Astrocyte of the spinal cord (primary cell): ENCODE results near the gene ANKK1.

ENCODE experiments used
- DNase-seq: peaks from one replicate; pipeline ENCODE4 v3.0.0; 2011; ENCODE audit warnings: low read depth, low spot score
- H3K4me3 ChIP-seq: 2 replicates; pipeline ENCODE4 v1.5.1; 2011; ENCODE audit warnings: low read depth, mild to moderate bottlenecking, low read length, moderate library complexity
- CTCF ChIP-seq: IDR thresholded peaks from 2 replicates; pipeline ENCODE4 v1.5.1; 2012; ENCODE audit warnings: low read depth, mild to moderate bottlenecking, low read length, inconsistent platforms
- in situ Hi-C: cut with HindIII; loops from 2 replicates; pipeline ENCODE4 v1.10.0; 2017; ENCODE audit warnings: low sequenced_read_pairs

ANKK1 gene

GRCh38 chr11:113420808-113421207 lies 33.2 kb downstream of the ANKK1 start:
- no peak for TF ChIP-seq CTCF
- in situ Hi-C loops, result no loop called here
- no peak for DNase-seq
- no peak overlapping the region for H3K4me3 ChIP-seq

GRCh38 chr11:113426686-113427085 lies 39.1 kb downstream of the ANKK1 start:
- TF ChIP-seq CTCF, result no peak
- H3K4me3 ChIP-seq, result no peak overlapping the region
- in situ Hi-C loops, result no loop called here
- no peak for DNase-seq

- H3K4me3 ChIP-seq, result no peak overlapping the region
- no peak for TF ChIP-seq CTCF
- in situ Hi-C loops, result no loop called here
- DNase-seq, result no peak
Observed at GRCh38 chr11:113431746-113432145, 44.2 kb downstream of the ANKK1 start.

GRCh38 chr11:113435190-113435968 lies 47.8 kb downstream of the ANKK1 start:
- H3K4me3 ChIP-seq, result no peak overlapping the region
- TF ChIP-seq CTCF, result no peak
- in situ Hi-C loops, result no loop called here
- DNase-seq, result no peak

- TF ChIP-seq CTCF, result no peak
- no peak for DNase-seq
- in situ Hi-C loops, result no loop called here
- no peak overlapping the region for H3K4me3 ChIP-seq
Observed at GRCh38 chr11:113436672-113437252, 49.2 kb downstream of the ANKK1 start.

GRCh38 chr11:113440816-113441215 lies 53.2 kb downstream of the ANKK1 start:
- no peak for TF ChIP-seq CTCF
- in situ Hi-C loops, result no loop called here
- DNase-seq, result no peak
- no peak overlapping the region for H3K4me3 ChIP-seq
